Kidney epithelial cell (primary cell): ENCODE measurements around the gene RYR3. TPM values are rescaled to one million over a fixed set of nuclear protein-coding genes. Genes with fewer than 3 reads are reported as not detected.

Experiments
- DNase-seq: peaks from one replicate; pipeline ENCODE4 v3.0.0-alpha.2; 2010; ENCODE audit warnings: low read depth
- H3K27me3 ChIP-seq: 2 replicates; pipeline ENCODE4 v1.6.0; 2011; ENCODE audit warnings: low read length; ENCODE audit not compliant: control insufficient read depth, insufficient read depth
- H3K36me3 ChIP-seq: 2 replicates; pipeline ENCODE4 v1.5.1; 2011; ENCODE audit warnings: low read length; ENCODE audit not compliant: control insufficient read depth, insufficient read depth
- H3K4me3 ChIP-seq: 2 replicates; pipeline ENCODE4 v1.5.1; 2011; ENCODE audit warnings: low read depth, mild to moderate bottlenecking, control low read depth, low read length
- total RNA-seq: library from RNA; depleted of rRNA; stranded (reverse); fragments of >200 nt; gene quantifications from 2 replicates; pipeline ENCODE4 v1.2.3, GENCODE V29; 2015
- TF ChIP-seq, protein P1 (sequence below): IDR thresholded peaks from 2 replicates; pipeline ENCODE4 v1.5.1; 2011; ENCODE audit warnings: mild to moderate bottlenecking, moderate library complexity, low read length, control low read depth, inconsistent platforms; ENCODE audit not compliant: insufficient read depth, poor library complexity, severe bottlenecking

The RYR3 gene
- total RNA-seq, 1 donor from 2014 or later, result 0.50 TPM

GRCh38 chr15:33780011-33780768 is 469.4 kb downstream of the RYR3 start:
- Histone ChIP-seq H3K4me3 (no peak overlapping the region), H3K27me3 (no peaks in the 10 kb centered on the region), H3K36me3 (no peaks in the 10 kb centered on the region)
- no peak for DNase-seq
- TF ChIP-seq, protein P1, sequence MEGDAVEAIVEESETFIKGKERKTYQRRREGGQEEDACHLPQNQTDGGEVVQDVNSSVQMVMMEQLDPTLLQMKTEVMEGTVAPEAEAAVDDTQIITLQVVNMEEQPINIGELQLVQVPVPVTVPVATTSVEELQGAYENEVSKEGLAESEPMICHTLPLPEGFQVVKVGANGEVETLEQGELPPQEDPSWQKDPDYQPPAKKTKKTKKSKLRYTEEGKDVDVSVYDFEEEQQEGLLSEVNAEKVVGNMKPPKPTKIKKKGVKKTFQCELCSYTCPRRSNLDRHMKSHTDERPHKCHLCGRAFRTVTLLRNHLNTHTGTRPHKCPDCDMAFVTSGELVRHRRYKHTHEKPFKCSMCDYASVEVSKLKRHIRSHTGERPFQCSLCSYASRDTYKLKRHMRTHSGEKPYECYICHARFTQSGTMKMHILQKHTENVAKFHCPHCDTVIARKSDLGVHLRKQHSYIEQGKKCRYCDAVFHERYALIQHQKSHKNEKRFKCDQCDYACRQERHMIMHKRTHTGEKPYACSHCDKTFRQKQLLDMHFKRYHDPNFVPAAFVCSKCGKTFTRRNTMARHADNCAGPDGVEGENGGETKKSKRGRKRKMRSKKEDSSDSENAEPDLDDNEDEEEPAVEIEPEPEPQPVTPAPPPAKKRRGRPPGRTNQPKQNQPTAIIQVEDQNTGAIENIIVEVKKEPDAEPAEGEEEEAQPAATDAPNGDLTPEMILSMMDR, result no peak

GRCh38 chr15:33782966-33783365 is 472.2 kb downstream of the RYR3 start:
- no peak for DNase-seq
- TF ChIP-seq, protein P1, result no peak
- no peak overlapping the region for H3K4me3 ChIP-seq
- H3K36me3 ChIP-seq, result no peaks in the 10 kb centered on the region
- no peaks in the 10 kb centered on the region for H3K27me3 ChIP-seq

- Histone ChIP-seq H3K27me3 (no peaks in the 10 kb centered on the region), H3K4me3 (no peak overlapping the region), H3K36me3 (no peaks in the 10 kb centered on the region)
- TF ChIP-seq, protein P1, result no peak
- DNase-seq, result no peak
These were observed 474.6 kb downstream of the RYR3 start for GRCh38 chr15:33785366-33785765.

DNA sequence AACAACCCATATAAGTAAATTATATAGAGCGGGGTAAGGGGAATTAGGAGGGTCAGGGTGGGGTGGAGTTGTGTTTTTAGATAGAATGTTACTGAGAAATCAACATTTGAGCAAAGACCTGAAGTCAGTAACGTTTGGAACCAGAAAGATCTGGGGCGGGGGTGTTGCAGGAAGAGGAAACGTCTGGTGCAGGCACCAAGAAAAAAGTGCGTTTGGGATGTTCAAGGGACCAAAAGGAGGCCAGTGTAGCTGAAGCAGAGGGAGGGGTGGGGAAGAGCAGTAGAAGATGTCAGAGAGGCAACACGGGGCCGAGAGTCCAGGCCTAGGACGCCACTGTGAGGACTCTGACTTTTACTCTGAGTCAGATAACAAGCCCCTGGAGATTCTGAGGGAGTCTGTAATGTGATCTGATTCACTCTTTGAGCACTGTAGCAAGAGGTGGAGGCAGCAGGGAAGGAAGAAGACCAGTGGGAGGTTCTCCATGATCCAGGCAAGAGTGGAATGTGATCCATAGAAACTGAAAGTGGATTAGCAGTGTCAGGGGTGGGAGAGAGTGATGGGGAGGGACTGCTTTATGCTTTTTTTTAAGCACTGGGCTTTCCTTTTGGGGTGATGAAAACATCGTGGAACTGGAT is 478.3 kb downstream of the RYR3 start:
- TF ChIP-seq, protein P1, result no peak
- Histone ChIP-seq H3K36me3 (no peaks in the 10 kb centered on the region), H3K4me3 (no peak overlapping the region), H3K27me3 (no peaks in the 10 kb centered on the region)
- DNase-seq, result peak; percentile 7

GRCh38 chr15:33794453-33794852 is 483.7 kb downstream of the RYR3 start:
- no peaks in the 10 kb centered on the region for H3K27me3 ChIP-seq
- no peaks in the 10 kb centered on the region for H3K36me3 ChIP-seq
- TF ChIP-seq, protein P1, result no peak

More at GRCh38 chr15:33794453-33794852, 483.7 kb downstream of the RYR3 start:
- no peak overlapping the region for H3K4me3 ChIP-seq
- DNase-seq, result no peak
